ENCODE measurements around the gene ZBTB7C. TPM values are rescaled to one million over a fixed set of nuclear protein-coding genes. Genes with fewer than 3 reads are reported as not detected.

ZBTB7C gene
- total RNA-seq, 1 donor from 2014 or later, result 1.1 TPM

- TF ChIP-seq, protein P1, sequence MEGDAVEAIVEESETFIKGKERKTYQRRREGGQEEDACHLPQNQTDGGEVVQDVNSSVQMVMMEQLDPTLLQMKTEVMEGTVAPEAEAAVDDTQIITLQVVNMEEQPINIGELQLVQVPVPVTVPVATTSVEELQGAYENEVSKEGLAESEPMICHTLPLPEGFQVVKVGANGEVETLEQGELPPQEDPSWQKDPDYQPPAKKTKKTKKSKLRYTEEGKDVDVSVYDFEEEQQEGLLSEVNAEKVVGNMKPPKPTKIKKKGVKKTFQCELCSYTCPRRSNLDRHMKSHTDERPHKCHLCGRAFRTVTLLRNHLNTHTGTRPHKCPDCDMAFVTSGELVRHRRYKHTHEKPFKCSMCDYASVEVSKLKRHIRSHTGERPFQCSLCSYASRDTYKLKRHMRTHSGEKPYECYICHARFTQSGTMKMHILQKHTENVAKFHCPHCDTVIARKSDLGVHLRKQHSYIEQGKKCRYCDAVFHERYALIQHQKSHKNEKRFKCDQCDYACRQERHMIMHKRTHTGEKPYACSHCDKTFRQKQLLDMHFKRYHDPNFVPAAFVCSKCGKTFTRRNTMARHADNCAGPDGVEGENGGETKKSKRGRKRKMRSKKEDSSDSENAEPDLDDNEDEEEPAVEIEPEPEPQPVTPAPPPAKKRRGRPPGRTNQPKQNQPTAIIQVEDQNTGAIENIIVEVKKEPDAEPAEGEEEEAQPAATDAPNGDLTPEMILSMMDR (IDR thresholded peaks at IDR 0.05; ENCODE audit: insufficient read depth, low read length, poor library complexity, severe bottlenecking), result no peak
- no peak overlapping the region for H3K4me3 ChIP-seq (ENCODE audit: low read depth, low read length)
- no peak for DNase-seq (ENCODE audit: low read depth)
- no peaks in the 10 kb centered on the region for H3K36me3 ChIP-seq (ENCODE audit: control insufficient read depth, insufficient read depth, low read length)
- no peaks in the 10 kb centered on the region for H3K27me3 ChIP-seq (ENCODE audit: control insufficient read depth, insufficient read depth, low read length)
Observed at GRCh38 chr18:48374423-48375149, 34.6 kb downstream of the ZBTB7C start.

DNA sequence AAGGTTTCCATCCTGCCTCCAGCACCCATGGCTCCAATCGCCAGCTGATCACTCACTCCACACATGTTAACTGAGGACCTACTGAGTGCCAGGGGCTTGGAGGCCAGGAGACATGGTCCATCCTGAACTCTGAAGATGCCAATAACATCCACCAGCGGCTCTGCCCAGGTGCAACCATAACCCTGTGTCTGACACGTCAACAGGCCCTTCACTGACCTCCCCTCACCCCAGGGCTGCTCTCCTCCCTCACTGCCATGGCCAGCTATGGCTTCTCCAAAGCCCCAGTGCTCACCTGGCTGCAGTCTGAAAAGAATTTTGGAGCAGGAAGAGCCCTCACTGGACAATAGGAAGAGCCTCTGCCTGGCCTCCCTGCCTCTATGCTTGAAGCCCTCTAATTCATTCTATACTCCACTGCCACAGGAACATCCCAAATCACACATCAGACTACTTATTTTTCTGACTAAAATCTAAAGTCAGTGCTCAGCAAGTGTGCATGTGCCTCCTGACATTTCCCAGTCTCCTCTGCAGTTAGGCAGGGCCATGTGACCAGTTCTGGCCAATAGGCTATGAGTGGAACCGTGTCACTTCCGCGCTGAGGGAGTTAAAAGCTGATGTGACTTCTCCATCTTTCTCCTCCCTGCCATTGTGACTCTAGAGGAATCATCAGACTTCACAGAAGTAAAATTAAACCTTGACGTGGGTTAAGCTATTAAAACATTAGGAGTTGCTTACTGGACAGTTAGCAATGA is 37.2 kb downstream of the ZBTB7C start:
- DNase-seq (ENCODE audit: low read depth), result no peak
- TF ChIP-seq, protein P1 (IDR thresholded peaks at IDR 0.05; ENCODE audit: insufficient read depth, low read length, poor library complexity, severe bottlenecking), result no peak
- no peaks in the 10 kb centered on the region for H3K36me3 ChIP-seq (ENCODE audit: control insufficient read depth, insufficient read depth, low read length)
- H3K27me3 ChIP-seq (ENCODE audit: control insufficient read depth, insufficient read depth, low read length), result no peaks in the 10 kb centered on the region
- H3K4me3 ChIP-seq (ENCODE audit: low read depth, low read length), result no peak overlapping the region

DNA sequence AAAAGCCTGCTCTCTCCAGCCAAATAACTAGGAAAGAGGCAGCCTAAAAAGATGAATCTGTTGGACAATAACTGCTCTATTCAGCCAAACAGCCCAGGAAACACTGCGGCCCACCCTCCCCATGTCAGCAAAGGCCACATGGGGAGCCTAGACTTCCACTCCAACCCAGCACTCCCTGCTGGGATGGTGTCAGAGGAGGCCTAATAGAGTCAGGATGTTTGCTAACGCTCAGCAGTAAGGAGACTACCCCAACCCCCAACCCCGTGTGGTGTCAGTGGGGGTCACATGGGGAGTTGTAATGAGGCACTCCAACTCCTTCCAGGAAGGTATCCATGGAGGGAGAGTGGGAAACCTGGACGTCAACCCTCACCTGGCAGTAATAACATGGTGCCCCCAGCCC is 41.6 kb downstream of the ZBTB7C start:
- TF ChIP-seq, protein P1 (IDR thresholded peaks at IDR 0.05; ENCODE audit: insufficient read depth, low read length, poor library complexity, severe bottlenecking), result no peak
- Histone ChIP-seq H3K27me3 (ENCODE audit: control insufficient read depth, insufficient read depth, low read length) (no peaks in the 10 kb centered on the region), H3K36me3 (ENCODE audit: control insufficient read depth, insufficient read depth, low read length) (no peaks in the 10 kb centered on the region), H3K4me3 (ENCODE audit: low read depth, low read length) (no peak overlapping the region)
- no peak for DNase-seq (ENCODE audit: low read depth)

DNA sequence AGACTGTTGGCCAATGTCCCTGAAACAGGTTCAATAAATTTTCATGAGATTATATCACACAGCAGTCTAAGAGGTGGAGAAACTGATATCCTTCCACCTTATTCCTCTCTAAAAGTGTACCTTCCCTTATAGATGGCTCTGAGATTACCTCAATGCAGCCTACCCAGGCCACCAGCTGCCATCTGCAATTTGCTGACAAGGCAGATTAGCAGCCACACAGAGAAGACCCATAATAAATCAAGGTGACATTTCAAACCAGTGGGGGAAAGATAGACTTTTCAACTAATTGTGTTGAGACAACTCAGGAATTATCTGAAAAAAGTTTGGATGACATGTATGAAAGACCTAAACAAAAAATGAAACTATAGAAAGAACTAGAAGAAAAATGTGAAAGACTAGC is 43.2 kb downstream of the ZBTB7C start:
- TF ChIP-seq, protein P1 (IDR thresholded peaks at IDR 0.05; ENCODE audit: insufficient read depth, low read length, poor library complexity, severe bottlenecking), result no peak
- no peaks in the 10 kb centered on the region for H3K36me3 ChIP-seq (ENCODE audit: control insufficient read depth, insufficient read depth, low read length)
- H3K4me3 ChIP-seq (ENCODE audit: low read depth, low read length), result no peak overlapping the region
- H3K27me3 ChIP-seq (ENCODE audit: control insufficient read depth, insufficient read depth, low read length), result peaks cover 3% of the 10 kb centered on the region
- DNase-seq (ENCODE audit: low read depth), result no peak

DNA sequence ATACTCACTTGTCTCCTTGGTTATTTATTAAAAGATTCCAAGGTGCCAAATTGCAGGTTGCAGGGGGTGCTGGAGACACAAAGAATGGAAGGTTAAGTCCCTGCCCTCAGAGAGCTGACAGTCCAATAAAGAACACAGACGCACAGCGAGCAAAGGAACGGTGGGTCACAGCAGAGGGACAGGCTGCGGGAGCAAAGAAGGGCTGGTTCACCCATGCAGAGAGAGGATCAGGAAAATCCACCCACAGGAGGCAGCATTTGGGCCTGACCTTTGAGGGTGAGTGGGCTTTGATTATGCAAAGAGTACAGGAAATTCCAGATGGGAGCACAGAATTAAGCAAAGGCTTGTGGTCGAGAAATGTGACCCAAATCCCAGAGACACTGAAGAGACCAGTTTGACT is 45.0 kb downstream of the ZBTB7C start:
- Histone ChIP-seq H3K4me3 (ENCODE audit: low read depth, low read length) (no peak overlapping the region), H3K36me3 (ENCODE audit: control insufficient read depth, insufficient read depth, low read length) (no peaks in the 10 kb centered on the region), H3K27me3 (ENCODE audit: control insufficient read depth, insufficient read depth, low read length) (peaks cover 3% of the 10 kb centered on the region)
- no peak for DNase-seq (ENCODE audit: low read depth)
- TF ChIP-seq, protein P1 (IDR thresholded peaks at IDR 0.05; ENCODE audit: insufficient read depth, low read length, poor library complexity, severe bottlenecking), result no peak

All from kidney epithelial cell (primary cell).